Sigmoid colon (tissue), 7 donors: ENCODE measurements around the gene SDHA. TPM values are rescaled to one million over a fixed set of nuclear protein-coding genes. Genes with fewer than 3 reads are reported as not detected.
"Not testable (repeated sequence)": the region's sequence is repeated elsewhere in the genome, so short reads cannot be mapped to it uniquely, and the experiment has no call there.

ENCODE experiments used
- DNase-seq: peaks from one replicate; pipeline ENCODE4 v3.0.0-alpha.2; 2019
- H3K27ac ChIP-seq, 4 donors: fragments of 200-600 bp; sonication (generic); one replicate each; pipeline ENCODE4 v1.5.1; 2016 to 2019; ENCODE audit warnings: mild to moderate bottlenecking in 1 of 4
- H3K27me3 ChIP-seq, 3 donors: fragments of 200-600 bp; sonication (generic); one replicate each; pipeline ENCODE4 v1.5.1; 2019; ENCODE audit warnings: mild to moderate bottlenecking in 1 of 3
- H3K36me3 ChIP-seq, 4 donors: fragments of 200-600 bp; sonication (generic); one replicate each; pipeline ENCODE4 v1.5.1; 2016 to 2019
- H3K4me1 ChIP-seq, 4 donors: fragments of 200-600 bp; sonication (generic); one replicate each; pipeline ENCODE4 v1.5.1; 2017 to 2019
- H3K4me3 ChIP-seq, 4 donors: fragments of 200-600 bp; sonication (generic); one replicate each; pipeline ENCODE4 v1.5.1; 2017 to 2019; ENCODE audit warnings: mild to moderate bottlenecking in 2 of 4, moderate library complexity in 1 of 4
- H3K9me3 ChIP-seq, 4 donors: fragments of 200-600 bp in 3 of 4; sonication (generic) in 3 of 4; one replicate each; pipeline versions ENCODE4 v1.5.1 to v1.6.1; 2013 to 2019
- EP300 ChIP-seq, 4 donors: sonication (generic); formaldehyde crosslinking; IDR thresholded peaks; one replicate each; pipeline ENCODE4 v1.6.1; 2017; ENCODE audit warnings: antibody characterized with exemption in 4 of 4
- POLR2A ChIP-seq, 2 donors: fragments of 450-650 bp; IDR thresholded peaks; one replicate each; pipeline ENCODE4 v1.6.1; 2016; ENCODE audit warnings: antibody characterized with exemption in 2 of 2, mild to moderate bottlenecking in 2 of 2, moderate library complexity in 2 of 2
- POLR2AphosphoS5 ChIP-seq, 4 donors: sonication (generic); formaldehyde crosslinking; IDR thresholded peaks; one replicate each; pipeline ENCODE4 v1.6.1; 2017; ENCODE audit warnings: antibody characterized with exemption in 4 of 4
- WGBS, 2 donors: extraction: QIAGEN DNeasy Blood & Tissue Kit; methylation state at CpG; one replicate each; pipeline ENCODE4 v1.1.7; 2013; 5-methylcytosine and 5-hydroxymethylcytosine counted together
- intact Hi-C: fragments of 100-400 bp; cut with DNase I; formaldehyde crosslinking; loops from one replicate; pipeline ENCODE4 v1.15.1; 2023
- polyA plus RNA-seq, 3 donors: library from polyadenylated mRNA; stranded (reverse); fragments of 200-250 nt; gene quantifications; one replicate each; pipeline ENCODE4 v1.2.3, GENCODE V29; 2013
- total RNA-seq, 4 donors: library from RNA; depleted of rRNA; stranded (reverse); fragments of >200 nt; gene quantifications; one replicate each; pipeline ENCODE4 v1.1.0, GENCODE V29; 2016
- TF ChIP-seq, protein P1 (sequence below), 4 experiments: fragments of 450-650 bp in 3 of 4; fragments of 200-600 bp in 1 of 4; IDR thresholded peaks; one replicate each; pipeline ENCODE4 v1.5.1; 2016 to 2019; ENCODE audit warnings: antibody characterized with exemption in 4 of 4, mild to moderate bottlenecking in 3 of 4, moderate library complexity in 2 of 4
- donor health status: healthy with polysubstance abuse.
- donor health status: Bipolar disorder and iron deficiency.
- donor health status: healthy.

SDHA gene
- total and polyA plus RNA-seq, 7 donors, result 72.7 to 290 (median 87.0) TPM

- 77 to 96% methylated on average over 3 of the region's 3 CpGs for WGBS, 2 donors
- Histone ChIP-seq H3K36me3 (peaks cover 18 to 100% (median 67%) of the 10 kb centered on the region in 4 donors), H3K4me1 (no peaks in the 10 kb centered on the region), H3K9me3 (no peaks in the 10 kb centered on the region), H3K4me3 (no peak overlapping the region), H3K27me3 (no peaks in the 10 kb centered on the region), H3K27ac (no peak overlapping the region)
- TF ChIP-seq POLR2A (IDR thresholded peaks at IDR 0.05), result no peak
- TF ChIP-seq, protein P1, sequence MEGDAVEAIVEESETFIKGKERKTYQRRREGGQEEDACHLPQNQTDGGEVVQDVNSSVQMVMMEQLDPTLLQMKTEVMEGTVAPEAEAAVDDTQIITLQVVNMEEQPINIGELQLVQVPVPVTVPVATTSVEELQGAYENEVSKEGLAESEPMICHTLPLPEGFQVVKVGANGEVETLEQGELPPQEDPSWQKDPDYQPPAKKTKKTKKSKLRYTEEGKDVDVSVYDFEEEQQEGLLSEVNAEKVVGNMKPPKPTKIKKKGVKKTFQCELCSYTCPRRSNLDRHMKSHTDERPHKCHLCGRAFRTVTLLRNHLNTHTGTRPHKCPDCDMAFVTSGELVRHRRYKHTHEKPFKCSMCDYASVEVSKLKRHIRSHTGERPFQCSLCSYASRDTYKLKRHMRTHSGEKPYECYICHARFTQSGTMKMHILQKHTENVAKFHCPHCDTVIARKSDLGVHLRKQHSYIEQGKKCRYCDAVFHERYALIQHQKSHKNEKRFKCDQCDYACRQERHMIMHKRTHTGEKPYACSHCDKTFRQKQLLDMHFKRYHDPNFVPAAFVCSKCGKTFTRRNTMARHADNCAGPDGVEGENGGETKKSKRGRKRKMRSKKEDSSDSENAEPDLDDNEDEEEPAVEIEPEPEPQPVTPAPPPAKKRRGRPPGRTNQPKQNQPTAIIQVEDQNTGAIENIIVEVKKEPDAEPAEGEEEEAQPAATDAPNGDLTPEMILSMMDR (IDR thresholded peaks at IDR 0.05), result no peak
- no peak for TF ChIP-seq POLR2AphosphoS5 (IDR thresholded peaks at IDR 0.05)
- TF ChIP-seq EP300 (IDR thresholded peaks at IDR 0.05), result no peak
- intact Hi-C loops, result no loop called here
- DNase-seq, result no peak
These were observed 10.8 kb downstream of the SDHA start for GRCh38 chr5:228886-229285.

GRCh38 chr5:230711-231110 lies 12.6 kb downstream of the SDHA start:
- peaks cover 29 to 99% (median 61%) of the 10 kb centered on the region in 4 donors for H3K36me3 ChIP-seq
- no peaks in the 10 kb centered on the region for H3K9me3 ChIP-seq
- intact Hi-C loops, result no loop called here
- no peak overlapping the region for H3K4me3 ChIP-seq
- H3K27me3 ChIP-seq, result no peaks in the 10 kb centered on the region
- no peak overlapping the region for H3K27ac ChIP-seq
- DNase-seq, result no peak
- H3K4me1 ChIP-seq, result no peaks in the 10 kb centered on the region
- 91 to 96% methylated on average over 14 of the region's 14 CpGs for WGBS, 2 donors
- TF ChIP-seq POLR2A (IDR thresholded peaks at IDR 0.05), result no peak
- no peak for TF ChIP-seq POLR2AphosphoS5 (IDR thresholded peaks at IDR 0.05)
- TF ChIP-seq, protein P1 (IDR thresholded peaks at IDR 0.05), result no peak
- no peak for TF ChIP-seq EP300 (IDR thresholded peaks at IDR 0.05)

GRCh38 chr5:231661-232060 lies 13.5 kb downstream of the SDHA start:
- Histone ChIP-seq H3K36me3 (peaks cover 29 to 99% (median 55%) of the 10 kb centered on the region in 4 donors), H3K9me3 (no peaks in the 10 kb centered on the region), H3K4me3 (no peak overlapping the region), H3K27ac (no peak overlapping the region), H3K4me1 (no peaks in the 10 kb centered on the region), H3K27me3 (no peaks in the 10 kb centered on the region)
- 89% methylated on average over 13 of the region's 13 CpGs for WGBS, 2 donors
- DNase-seq, result no peak
- intact Hi-C loops, result no loop called here
- TF ChIP-seq, protein P1 (IDR thresholded peaks at IDR 0.05), result no peak
- TF ChIP-seq EP300 (IDR thresholded peaks at IDR 0.05) (no peak), POLR2AphosphoS5 (IDR thresholded peaks at IDR 0.05) (no peak), POLR2A (IDR thresholded peaks at IDR 0.05) (no peak)

DNA sequence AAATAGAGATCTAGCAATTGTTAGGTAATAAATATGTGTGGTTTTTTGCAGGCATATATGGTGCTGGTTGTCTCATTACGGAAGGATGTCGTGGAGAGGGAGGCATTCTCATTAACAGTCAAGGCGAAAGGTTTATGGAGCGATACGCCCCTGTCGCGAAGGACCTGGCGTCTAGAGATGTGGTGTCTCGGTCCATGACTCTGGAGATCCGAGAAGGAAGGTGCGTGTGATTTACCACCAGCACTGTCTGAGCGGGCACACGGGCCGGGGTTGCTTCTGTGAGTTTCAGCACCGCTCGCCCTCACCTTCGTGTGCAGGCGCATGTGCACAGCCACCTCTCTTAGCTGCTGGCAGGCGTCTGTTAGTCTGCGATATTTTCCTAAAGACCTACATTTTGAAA lies 15.3 kb downstream of the SDHA start:
- H3K27me3 ChIP-seq, H3K4me1 ChIP-seq, H3K4me3 ChIP-seq, DNase-seq, H3K9me3 ChIP-seq, intact Hi-C loops, H3K27ac ChIP-seq: not testable (repeated sequence)
- WGBS, 2 donors, result 97% methylated on average over 20 of the region's 20 CpGs
- peaks cover 16 to 95% (median 46%) of the 10 kb centered on the region in 4 donors for H3K36me3 ChIP-seq

DNA sequence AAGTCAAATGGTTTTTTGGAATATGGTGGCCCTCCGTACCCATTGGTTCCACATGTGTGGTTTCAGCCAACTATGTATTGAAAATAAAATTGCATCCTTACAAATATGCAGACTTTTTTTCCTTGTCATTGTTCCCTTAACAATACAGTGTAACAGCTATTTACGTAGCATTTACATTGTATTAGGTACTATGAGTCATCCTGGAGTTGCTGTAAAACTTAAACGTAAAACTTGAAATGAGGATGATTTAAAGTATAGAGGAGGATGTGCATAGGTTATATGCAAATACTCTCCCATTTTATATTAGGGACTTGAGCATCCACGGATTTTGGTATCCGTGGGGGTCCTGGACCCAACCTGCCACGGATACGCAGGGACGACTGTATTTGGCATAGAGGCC lies 16.3 kb downstream of the SDHA start:
- TF ChIP-seq, protein P1 (IDR thresholded peaks at IDR 0.05), result no peak
- no peak for TF ChIP-seq EP300 (IDR thresholded peaks at IDR 0.05)
- no peak for TF ChIP-seq POLR2AphosphoS5 (IDR thresholded peaks at IDR 0.05)
- no peak for TF ChIP-seq POLR2A (IDR thresholded peaks at IDR 0.05)
- 82 to 84% methylated on average over 8 of the region's 8 CpGs for WGBS, 2 donors
- no peaks in the 10 kb centered on the region for H3K4me1 ChIP-seq
- H3K27ac ChIP-seq, result no peak overlapping the region
- no peak for DNase-seq
- H3K9me3 ChIP-seq, result no peaks in the 10 kb centered on the region
- intact Hi-C loops, result no loop called here
- peaks cover 15 to 95% (median 38%) of the 10 kb centered on the region in 4 donors for H3K36me3 ChIP-seq
- no peaks in the 10 kb centered on the region for H3K27me3 ChIP-seq
- H3K4me3 ChIP-seq, result no peak overlapping the region

DNA sequence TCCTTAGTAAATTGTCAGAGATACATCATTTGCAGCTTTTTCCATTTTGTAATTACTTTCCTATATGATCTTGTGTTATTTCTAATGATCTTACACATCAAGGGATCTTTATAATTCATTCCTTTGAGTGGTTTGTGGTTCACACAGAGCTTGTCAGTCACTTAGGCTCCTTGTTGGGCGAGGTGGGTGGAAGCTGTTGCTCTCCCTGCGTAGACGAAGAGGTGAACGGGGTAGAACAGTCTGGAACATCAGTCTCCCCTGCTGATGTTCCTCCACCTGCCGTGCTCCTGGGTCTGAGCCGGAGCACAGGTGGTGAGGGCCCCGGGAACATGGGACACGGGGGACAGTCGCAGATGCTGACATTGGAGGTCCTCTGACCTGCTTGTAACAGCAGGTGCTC lies 17.4 kb downstream of the SDHA start:
- H3K4me3 ChIP-seq, DNase-seq, intact Hi-C loops, H3K9me3 ChIP-seq, H3K27me3 ChIP-seq, H3K4me1 ChIP-seq, H3K27ac ChIP-seq: not testable (repeated sequence)
- H3K36me3 ChIP-seq, result peaks cover 18 to 95% (median 36%) of the 10 kb centered on the region in 4 donors
- WGBS, 2 donors, result 97 to 98% methylated on average over 7 of the region's 9 CpGs

DNA sequence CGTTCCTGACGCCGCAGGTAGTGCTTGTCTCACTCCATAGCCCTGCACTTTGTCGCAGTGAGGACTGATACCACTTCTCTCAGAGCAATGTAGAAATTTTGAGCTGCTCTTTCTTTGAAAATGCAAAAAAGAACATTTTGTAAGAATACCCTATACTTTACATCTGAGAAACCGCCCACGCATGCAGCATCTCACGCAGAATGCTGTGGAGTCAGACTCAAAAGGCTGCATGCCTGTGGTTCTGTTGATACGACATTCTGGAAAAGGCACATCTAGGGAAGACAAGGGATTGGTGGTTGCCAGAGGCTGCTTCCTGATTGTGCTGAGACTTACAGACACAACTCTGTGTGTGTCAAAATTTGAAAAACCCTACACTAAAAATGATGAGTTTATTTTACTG lies 19.8 kb downstream of the SDHA start:
- H3K27me3 ChIP-seq, intact Hi-C loops, DNase-seq, H3K9me3 ChIP-seq, H3K4me3 ChIP-seq, H3K27ac ChIP-seq, H3K4me1 ChIP-seq: not testable (repeated sequence)
- 94 to 97% methylated on average over 8 of the region's 8 CpGs for WGBS, 2 donors
- H3K36me3 ChIP-seq, result peaks cover 20 to 95% (median 57%) of the 10 kb centered on the region in 4 donors

- H3K4me1 ChIP-seq, H3K27me3 ChIP-seq, DNase-seq, H3K9me3 ChIP-seq, H3K27ac ChIP-seq, H3K4me3 ChIP-seq, intact Hi-C loops: not testable (repeated sequence)
- H3K36me3 ChIP-seq, result peaks cover 8 to 80% (median 44%) of the 10 kb centered on the region in 4 donors
- 96 to 97% methylated on average over 7 of the region's 7 CpGs for WGBS, 2 donors
These were observed 22.4 kb downstream of the SDHA start for GRCh38 chr5:240550-240949.
